ENCODE results near the gene CSH2. TPM values are rescaled to one million over a fixed set of nuclear protein-coding genes. Genes with fewer than 3 reads are reported as not detected.

CSH2 gene
- total RNA-seq, 6 experiments from 2014 or later, result not detected

GRCh38 chr17:63828936-63829335 is 44.5 kb downstream of the CSH2 start:
- Mint-ChIP-seq H3K27me3 (ENCODE audit: insufficient read depth) (peaks cover 8% of the 10 kb centered on the region), H3K4me3 (0 out of 2 replicates have a peak overlapping the region, but pooled peaks have one; percentile 97), H3K9me3 (no peaks in the 10 kb centered on the region; the same call in 1 of the 2 replicates), H3K4me1 (ENCODE audit: low read depth) (peaks cover 39% of the 10 kb centered on the region), H3K27ac (peak overlapping the region; percentile 26; the same call in 1 of the 2 replicates), H3K36me3 (ENCODE audit: low read depth) (peaks cover 60% of the 10 kb centered on the region)
- TF ChIP-seq CTCF (IDR thresholded peaks at IDR 0.05), result no peak
- no peak for DNase-seq

GRCh38 chr17:63827801-63828221 is 45.7 kb downstream of the CSH2 start:
- peak; percentile 32; the same call in 1 of the 2 replicates for TF ChIP-seq CTCF (IDR thresholded peaks at IDR 0.05)
- H3K27ac Mint-ChIP-seq, result peak overlapping the region; percentile 100
- no peak for DNase-seq
- no peaks in the 10 kb centered on the region; the same call in 1 of the 2 replicates for H3K9me3 Mint-ChIP-seq
- H3K36me3 Mint-ChIP-seq (ENCODE audit: low read depth), result peaks cover 70% of the 10 kb centered on the region
- H3K27me3 Mint-ChIP-seq (ENCODE audit: insufficient read depth), result peaks cover 8% of the 10 kb centered on the region
- H3K4me1 Mint-ChIP-seq (ENCODE audit: low read depth), result peaks cover 46% of the 10 kb centered on the region
- H3K4me3 Mint-ChIP-seq, result peak overlapping the region; percentile 97

- Mint-ChIP-seq H3K36me3 (ENCODE audit: low read depth) (peaks cover 75% of the 10 kb centered on the region), H3K27me3 (ENCODE audit: insufficient read depth) (peaks cover 8% of the 10 kb centered on the region), H3K27ac (peak within 1 kb of the TSS; percentile 100), H3K4me1 (ENCODE audit: low read depth) (peaks cover 46% of the 10 kb centered on the region), H3K4me3 (peak within 1 kb of the TSS; percentile 97), H3K9me3 (no peaks in the 10 kb centered on the region; the same call in 1 of the 2 replicates)
- peak; percentile 91 for DNase-seq
- TF ChIP-seq CTCF (IDR thresholded peaks at IDR 0.05), result peak; percentile 62
Measured at GRCh38 chr17:63827002-63827800, 46.3 kb downstream of the CSH2 start, which contains the start of the genes FTSJ3 and PSMC5. Gene FTSJ3, minus strand, starts transcription at chr17:63827663. Its CDS starts 761 bp downstream, at chr17:63826902. Gene PSMC5, plus strand, starts transcription at chr17:63827431. Its CDS starts 60 bp downstream, at chr17:63827491.

GRCh38 chr17:63826468-63827001 is 46.9 kb downstream of the CSH2 start:
- peak overlapping the region; percentile 100 for H3K27ac Mint-ChIP-seq
- H3K36me3 Mint-ChIP-seq (ENCODE audit: low read depth), result peaks cover 76% of the 10 kb centered on the region
- H3K9me3 Mint-ChIP-seq, result no peaks in the 10 kb centered on the region; the same call in 1 of the 2 replicates
- peak overlapping the region; percentile 97 for H3K4me3 Mint-ChIP-seq
- TF ChIP-seq CTCF (IDR thresholded peaks at IDR 0.05), result 0 out of 2 replicates have a peak, but pooled peaks have one; percentile 9
- peak; percentile 18 for DNase-seq
- H3K4me1 Mint-ChIP-seq (ENCODE audit: low read depth), result peaks cover 46% of the 10 kb centered on the region
- H3K27me3 Mint-ChIP-seq (ENCODE audit: insufficient read depth), result peaks cover 8% of the 10 kb centered on the region

GRCh38 chr17:63824362-63824761 is 49.1 kb downstream of the CSH2 start:
- no peak for TF ChIP-seq CTCF (IDR thresholded peaks at IDR 0.05)
- H3K4me1 Mint-ChIP-seq (ENCODE audit: low read depth), result peaks cover 40% of the 10 kb centered on the region
- peaks cover 73% of the 10 kb centered on the region for H3K36me3 Mint-ChIP-seq (ENCODE audit: low read depth)
- peaks cover 14% of the 10 kb centered on the region for H3K27me3 Mint-ChIP-seq (ENCODE audit: insufficient read depth)
- H3K27ac Mint-ChIP-seq, result peak overlapping the region; percentile 25
- H3K4me3 Mint-ChIP-seq, result peak overlapping the region; percentile 30; the same call in 1 of the 2 replicates
- no peaks in the 10 kb centered on the region; the same call in 1 of the 2 replicates for H3K9me3 Mint-ChIP-seq
- DNase-seq, result no peak

All from HFFc6 (cell line).